H54 (cell line): ENCODE measurements around the gene OSBPL10.

Experiments
- DNase-seq: peaks from one replicate; pipeline ENCODE4 v3.0.0; 2011; ENCODE audit warnings: low spot score, mixed read lengths; ENCODE audit not compliant: insufficient read length
- FAIRE-seq: peaks from 3 replicates; lab custom pipeline; 2011; peaks lifted over from hg19 to GRCh38; lab: Jason Lieb, UNC
- POLR2A ChIP-seq: IDR thresholded peaks from 2 replicates; pipeline ENCODE4 v1.6.1; 2011; ENCODE audit warnings: low read depth, mild to moderate bottlenecking, low read length

The OSBPL10 gene

GRCh38 chr3:31750341-31750740, 230.7 kb downstream of the OSBPL10 start:
- DNase-seq: no peak
- no peak for TF ChIP-seq POLR2A
- FAIRE-seq: no peak

- TF ChIP-seq POLR2A: no peak
- no peak for DNase-seq
- FAIRE-seq: no peak
Measured at GRCh38 chr3:31748933-31749295, 232.1 kb downstream of the OSBPL10 start.

GRCh38 chr3:31748281-31748932, 232.7 kb downstream of the OSBPL10 start:
- no peak for TF ChIP-seq POLR2A
- FAIRE-seq (no peak), DNase-seq (no peak)

GRCh38 chr3:31747785-31748184, 233.3 kb downstream of the OSBPL10 start:
- TF ChIP-seq POLR2A: no peak
- no peak for DNase-seq
- FAIRE-seq: no peak

- FAIRE-seq (no peak), DNase-seq (no peak)
- no peak for TF ChIP-seq POLR2A
Measured at GRCh38 chr3:31744913-31745312, 236.1 kb downstream of the OSBPL10 start.

GRCh38 chr3:31743331-31744089, 237.6 kb downstream of the OSBPL10 start:
- FAIRE-seq: no peak
- no peak for DNase-seq
- no peak for TF ChIP-seq POLR2A

- FAIRE-seq (no peak), DNase-seq (no peak)
- TF ChIP-seq POLR2A: no peak
Measured at GRCh38 chr3:31740397-31740796, 240.7 kb downstream of the OSBPL10 start.

GRCh38 chr3:31738412-31738811, 242.7 kb downstream of the OSBPL10 start:
- FAIRE-seq: no peak

GRCh38 chr3:31735667-31736066, 245.4 kb downstream of the OSBPL10 start:
- TF ChIP-seq POLR2A: no peak
- FAIRE-seq (no peak), DNase-seq (no peak)

More at GRCh38 chr3:31738412-31738811, 242.7 kb downstream of the OSBPL10 start:
- no peak for DNase-seq
- no peak for TF ChIP-seq POLR2A

- FAIRE-seq (no peak), DNase-seq (no peak)
- TF ChIP-seq POLR2A: no peak
Measured at GRCh38 chr3:31733234-31733667, 247.8 kb downstream of the OSBPL10 start.

GRCh38 chr3:31732548-31732947, 248.5 kb downstream of the OSBPL10 start:
- DNase-seq (no peak), FAIRE-seq (no peak)
- no peak for TF ChIP-seq POLR2A

GRCh38 chr3:31729573-31729972, 251.5 kb downstream of the OSBPL10 start:
- FAIRE-seq: no peak
- TF ChIP-seq POLR2A: no peak
- DNase-seq: peak; percentile 5

- FAIRE-seq: no peak
- no peak for DNase-seq
- no peak for TF ChIP-seq POLR2A
Measured at GRCh38 chr3:31729082-31729481, 252.0 kb downstream of the OSBPL10 start.

GRCh38 chr3:31728403-31728802, 252.7 kb downstream of the OSBPL10 start:
- DNase-seq (no peak), FAIRE-seq (no peak)

GRCh38 chr3:31725976-31726375, 255.1 kb downstream of the OSBPL10 start:
- no peak for TF ChIP-seq POLR2A
- FAIRE-seq: no peak

More at GRCh38 chr3:31728403-31728802, 252.7 kb downstream of the OSBPL10 start:
- no peak for TF ChIP-seq POLR2A

GRCh38 chr3:31725568-31725967, 255.5 kb downstream of the OSBPL10 start:
- FAIRE-seq (no peak), DNase-seq (no peak)

More at GRCh38 chr3:31725976-31726375, 255.1 kb downstream of the OSBPL10 start:
- no peak for DNase-seq

More at GRCh38 chr3:31725568-31725967, 255.5 kb downstream of the OSBPL10 start:
- no peak for TF ChIP-seq POLR2A
